H1 (cell line): Measurements from ENCODE around the gene LEKR1. TPM values are rescaled to one million over a fixed set of nuclear protein-coding genes. Genes with fewer than 3 reads are reported as not detected.

ENCODE experiments used
- CTCF ChIA-PET: fragments of 300-600 bp; sonication (Branson Sonifier 250); formaldehyde crosslinking; loops from one replicate; lab custom pipeline; 2021; ENCODE audit not compliant: partially characterized antibody; lab: Charles Lee
- POLR2A ChIA-PET: fragments of 300-600 bp; sonication (Branson Sonifier 250); formaldehyde crosslinking; loops from one replicate; lab custom pipeline; 2021; ENCODE audit warnings: inconsistent platforms; ENCODE audit not compliant: partially characterized antibody; lab: Charles Lee
- DNase-seq, 2 experiments: peaks; one replicate each; pipeline versions ENCODE4 v3.0.0 to v3.0.0-alpha.2; 2010 to 2022; ENCODE audit warnings: low spot score in 2 of 2, low read depth in 1 of 2, mixed read lengths in 1 of 2
- FAIRE-seq: peaks from 2 replicates; lab custom pipeline; 2011; peaks lifted over from hg19 to GRCh38; lab: Jason Lieb, UNC
- H2AFZ ChIP-seq: 2 replicates; pipeline ENCODE4 v1.8.1; 2012; ENCODE audit warnings: low read length, inconsistent platforms
- H2AK5ac ChIP-seq: 2 replicates; pipeline ENCODE4 v1.6.1; 2013; ENCODE audit warnings: low read depth, low read length
- H2BK120ac ChIP-seq: replicated peaks from 2 replicates; pipeline ENCODE3; 2013; ENCODE audit warnings: low read depth, low read length, inconsistent platforms
- H2BK12ac ChIP-seq: 2 replicates; pipeline ENCODE4 v1.6.1; 2013; ENCODE audit warnings: low read depth, low read length
- H2BK15ac ChIP-seq: 2 replicates; pipeline ENCODE4 v1.6.1; 2013; ENCODE audit warnings: low read length
- H2BK20ac ChIP-seq: 2 replicates; pipeline ENCODE4 v1.6.1; 2013; ENCODE audit warnings: low read length
- H2BK5ac ChIP-seq: 2 replicates; pipeline ENCODE4 v1.6.1; 2013; ENCODE audit warnings: low read depth, low read length
- H3K14ac ChIP-seq: 2 replicates; pipeline ENCODE4 v1.6.1; 2013; ENCODE audit warnings: inconsistent platforms; ENCODE audit not compliant: insufficient read length
- H3K18ac ChIP-seq: 2 replicates; pipeline ENCODE4 v1.6.1; 2013; ENCODE audit warnings: low read length; ENCODE audit errors: extremely low read depth
- H3K23ac ChIP-seq: 2 replicates; pipeline ENCODE4 v1.6.1; 2013; ENCODE audit warnings: inconsistent platforms; ENCODE audit not compliant: insufficient read length
- H3K23me2 ChIP-seq: 2 replicates; pipeline ENCODE4 v1.6.1; 2013; ENCODE audit warnings: low read depth, low read length
- H3K27ac ChIP-seq: 2 replicates; pipeline ENCODE4 v1.6.1; 2011; ENCODE audit warnings: low read depth, low read length, inconsistent platforms
- H3K27me3 ChIP-seq, 4 experiments: replicated peaks in 1 of 4; 1 replicate in 1 of 4; 2 replicates in 3 of 4; pipeline versions ENCODE4 v1.6.1 to v1.8.1; 2011 to 2013; ENCODE audit warnings: low read length in 3 of 4, mild to moderate bottlenecking in 3 of 4, inconsistent platforms in 2 of 4, mixed read lengths in 2 of 4, moderate library complexity in 1 of 4; ENCODE audit not compliant: control insufficient read depth in 3 of 4, insufficient read depth in 3 of 4; ENCODE audit errors: extremely low read depth in 1 of 4
- H3K36me3 ChIP-seq, 4 experiments: 2 replicates each; pipeline versions ENCODE4 v1.6.1 to v1.8.1; 2011 to 2013; ENCODE audit warnings: mild to moderate bottlenecking in 4 of 4, low read length in 3 of 4, moderate library complexity in 2 of 4, control low read depth in 1 of 4, inconsistent platforms in 1 of 4; ENCODE audit not compliant: insufficient read depth in 4 of 4, control insufficient read depth in 2 of 4
- H3K4ac ChIP-seq: replicated peaks from 2 replicates; pipeline ENCODE3; 2013; ENCODE audit warnings: low read length, low read depth, mixed read lengths, inconsistent platforms; ENCODE audit not compliant: insufficient read length
- H3K4me1 ChIP-seq, 4 experiments: replicated peaks in 1 of 4; 1 replicate in 1 of 4; 2 replicates in 3 of 4; pipeline versions ENCODE4 v1.6.1 to v1.8.1; 2011 to 2013; ENCODE audit warnings: low read length in 3 of 4, inconsistent platforms in 2 of 4, mixed read lengths in 1 of 4; ENCODE audit not compliant: insufficient read depth in 4 of 4, control insufficient read depth in 3 of 4
- H3K4me2 ChIP-seq, 2 experiments: 2 replicates each; pipeline versions ENCODE4 v1.6.1 to v1.8.1; 2011 to 2013; ENCODE audit warnings: low read depth in 2 of 2, low read length in 2 of 2, control low read depth in 1 of 2, inconsistent platforms in 1 of 2, mild to moderate bottlenecking in 1 of 2; ENCODE audit not compliant: insufficient read depth in 1 of 2
- H3K4me3 ChIP-seq, 4 experiments: fragments of 200-600, 300-600 bp in 1 of 4; sonication (generic), shearing (Covaris generic), sonication (Bioruptor Twin) in 1 of 4; 2 replicates each; pipeline versions ENCODE4 v1.5.1 to v1.8.1; 2011 to 2016; ENCODE audit warnings: low read length in 4 of 4, low read depth in 3 of 4, control low read depth in 2 of 4, inconsistent platforms in 2 of 4, mild to moderate bottlenecking in 2 of 4, mixed read lengths in 1 of 4, moderate library complexity in 1 of 4; ENCODE audit not compliant: insufficient read depth in 2 of 4; ENCODE audit errors: extremely low read depth in 1 of 4
- H3K56ac ChIP-seq: replicated peaks from 2 replicates; pipeline ENCODE3; 2013; ENCODE audit warnings: low read depth, mild to moderate bottlenecking, mixed read lengths, low read length, inconsistent platforms; ENCODE audit not compliant: insufficient read length
- H3K79me1 ChIP-seq: 2 replicates; pipeline ENCODE4 v1.6.1; 2013; ENCODE audit warnings: low read depth, low read length, control low read depth
- H3K79me2 ChIP-seq, 2 experiments: 2 replicates each; pipeline versions ENCODE4 v1.6.1 to v1.8.1; 2012 to 2013; ENCODE audit warnings: low read length in 2 of 2, mild to moderate bottlenecking in 2 of 2, inconsistent platforms in 1 of 2; ENCODE audit not compliant: insufficient read depth in 2 of 2, control insufficient read depth in 1 of 2
- H3K9ac ChIP-seq, 4 experiments: replicated peaks in 1 of 4; 1 replicate in 1 of 4; 2 replicates in 3 of 4; pipeline versions ENCODE4 v1.6.1 to v1.8.1; 2011 to 2013; ENCODE audit warnings: low read depth in 3 of 4, low read length in 3 of 4, control low read depth in 2 of 4, mild to moderate bottlenecking in 2 of 4, moderate library complexity in 2 of 4, inconsistent platforms in 1 of 4; ENCODE audit errors: extremely low read depth in 1 of 4
- H3K9me3 ChIP-seq, 2 experiments: 2 replicates each; pipeline versions ENCODE4 v1.6.1 to v1.8.1; 2012 to 2013; ENCODE audit warnings: mild to moderate bottlenecking in 2 of 2, moderate library complexity in 2 of 2, control low read depth in 1 of 2, inconsistent platforms in 1 of 2, low read depth in 1 of 2, low read length in 1 of 2, mixed read lengths in 1 of 2; ENCODE audit not compliant: insufficient read depth in 2 of 2
- H4K20me1 ChIP-seq, 2 experiments: replicated peaks in 1 of 2; 2 replicates each; pipeline versions ENCODE3 to v1.8.1; 2011 to 2013; ENCODE audit warnings: inconsistent platforms in 2 of 2, low read length in 2 of 2, mild to moderate bottlenecking in 1 of 2; ENCODE audit not compliant: insufficient read depth in 2 of 2, control insufficient read depth in 1 of 2
- H4K5ac ChIP-seq: 2 replicates; pipeline ENCODE4 v1.6.1; 2013; ENCODE audit warnings: low read length, low read depth, mixed read lengths, inconsistent platforms; ENCODE audit not compliant: insufficient read length
- H4K8ac ChIP-seq: 2 replicates; pipeline ENCODE4 v1.8.0; 2013; ENCODE audit warnings: mild to moderate bottlenecking, moderate library complexity, low read length, inconsistent platforms; ENCODE audit not compliant: insufficient read depth; ENCODE audit errors: extremely low read depth
- H4K91ac ChIP-seq: replicated peaks from 2 replicates; pipeline ENCODE3; 2013; ENCODE audit warnings: low read length, mixed read lengths, inconsistent platforms; ENCODE audit not compliant: insufficient read length
- BRCA1 ChIP-seq: IDR thresholded peaks from 2 replicates; pipeline ENCODE4 v1.6.1; 2012; ENCODE audit warnings: low read depth, low read length, improper control_type of control experiment
- CHD1 ChIP-seq: IDR thresholded peaks from 2 replicates; pipeline ENCODE4 v1.6.1; 2012; ENCODE audit warnings: low read depth, low read length, improper control_type of control experiment
- E2F6 ChIP-seq: IDR thresholded peaks from 2 replicates; pipeline ENCODE4 v1.6.1; 2012; ENCODE audit warnings: inconsistent platforms
- EP300 ChIP-seq, 2 experiments: IDR thresholded peaks; 1 replicate in 1 of 2; 2 replicates in 1 of 2; pipeline ENCODE4 v1.6.1; 2011 to 2012; ENCODE audit warnings: low read depth in 2 of 2, low read length in 2 of 2, mild to moderate bottlenecking in 2 of 2, borderline replicate concordance in 1 of 2, inconsistent platforms in 1 of 2, moderate library complexity in 1 of 2
- KDM1A ChIP-seq: fragments of 200-600, 300-600 bp; sonication (generic); IDR thresholded peaks from 2 replicates; pipeline ENCODE4 v1.7.1; 2016; ENCODE audit warnings: mild to moderate bottlenecking, low read length, borderline replicate concordance
- POLR2A ChIP-seq, 2 experiments: IDR thresholded peaks; 1 replicate in 1 of 2; 2 replicates in 1 of 2; pipeline ENCODE4 v1.6.1; 2011; ENCODE audit warnings: low read depth in 2 of 2, low read length in 2 of 2, mild to moderate bottlenecking in 2 of 2; ENCODE audit errors: control extremely low read depth in 1 of 2
- RXRA ChIP-seq: IDR thresholded peaks from 2 replicates; pipeline ENCODE4 v1.6.1; 2011; ENCODE audit warnings: low read depth, mild to moderate bottlenecking, low read length, moderate library complexity; ENCODE audit not compliant: insufficient read depth
- SIN3A ChIP-seq, 2 experiments: IDR thresholded peaks in 1 of 2; conservative IDR thresholded peaks in 1 of 2; 2 replicates each; pipeline ENCODE4 v1.6.1; 2011 to 2012; ENCODE audit warnings: low read length in 2 of 2, improper control_type of control experiment in 1 of 2, low read depth in 1 of 2, mild to moderate bottlenecking in 1 of 2
- SIX5 ChIP-seq: IDR thresholded peaks from 2 replicates; pipeline ENCODE4 v1.6.1; 2011; ENCODE audit warnings: mild to moderate bottlenecking, low read depth, low read length
- SP4 ChIP-seq: IDR thresholded peaks from 2 replicates; pipeline ENCODE4 v1.6.1; 2012; ENCODE audit warnings: low read length, inconsistent platforms
- TCF12 ChIP-seq: IDR thresholded peaks from 2 replicates; pipeline ENCODE4 v1.6.1; 2011; ENCODE audit warnings: low read depth, mild to moderate bottlenecking, low read length
- ZNF274 ChIP-seq: IDR thresholded peaks from 2 replicates; pipeline ENCODE4 v1.7.0; 2012; ENCODE audit warnings: low read length, borderline replicate concordance; ENCODE audit errors: extremely low read depth
- WGBS, 2 experiments: shearing (Covaris generic) in 1 of 2; methylation state at CpG; one replicate each; pipeline versions ENCODE4 v1.1.6 to v1.1.7; 2013 to 2015; ENCODE audit warnings: low lambda C conversion rate in 2 of 2, mixed read lengths in 2 of 2, inconsistent platforms in 1 of 2, low coverage in 1 of 2, missing lambda C conversion rate in 1 of 2; ENCODE audit not compliant: insufficient replicate concordance in 2 of 2, insufficient coverage in 1 of 2, insufficient read length in 1 of 2; ENCODE audit errors: extremely low coverage in 1 of 2, missing lambda C conversion rate in 1 of 2; 5-methylcytosine and 5-hydroxymethylcytosine counted together
- polyA plus RNA-seq, 7 experiments: library from polyadenylated mRNA; depleted of rRNA in 3 of 7; stranded (reverse) in 5 of 7; unstranded in 2 of 7; fragments of >200 nt in 5 of 7; fragments of 200-250 nt in 2 of 7; gene quantifications; 1 replicate in 5 of 7; 2 replicates in 1 of 7; 4 replicates in 1 of 7; pipeline versions ENCODE4 v1.2.1 to v1.2.3, GENCODE V29; 2011 to 2013; ENCODE audit warnings: missing spikeins in 2 of 7, mixed read lengths in 2 of 7
- total RNA-seq: library from RNA; stranded (reverse); fragmentation: NEBNext Ultra II Directional; extraction: Animal tissue kit (Norgen Biotek cat#: 25700); gene quantifications from 2 replicates; pipeline ENCODE4 v1.2.1, GENCODE V29; 2021

Gene LEKR1
- total and polyA plus RNA-seq, 2 of the 8 experiments (the other 6 are each of a cell fraction or from before 2014, with no cell fraction given): 0.08 TPM; not detected in 1

GRCh38 chr3:156818273-156818651 is 7.9 kb upstream of the LEKR1 start:
- H3K14ac ChIP-seq: no peak overlapping the region
- H4K8ac ChIP-seq: no peak overlapping the region
- peaks cover 0 to 4% (median 1%) of the 10 kb centered on the region in 4 experiments; a peak in 4 of 7 replicates for H3K4me1 ChIP-seq
- no peak overlapping the region for H2AFZ ChIP-seq
- no peak overlapping the region for H4K5ac ChIP-seq
- H3K4ac ChIP-seq: no peak overlapping the region
- no peak overlapping the region for H2BK20ac ChIP-seq
- no peak overlapping the region for H2BK12ac ChIP-seq
- CTCF ChIA-PET: interaction anchor here (1.1 kb wide), 1 partner anchor 26 kb away, joined by 4 read pairs; no protein-coding TSS in a partner anchor
- no peaks in the 10 kb centered on the region; a peak in 1 of 4 replicates for H3K9me3 ChIP-seq
- peak overlapping the region; percentile 50 for H2BK120ac ChIP-seq
- no peak for TF ChIP-seq CHD1
- TF ChIP-seq E2F6: no peak
- TF ChIP-seq POLR2A (IDR thresholded peaks at IDR 0.05; ENCODE audit: control extremely low read depth in 1 of 2, low read depth in 2 of 2, low read length in 2 of 2): no peak
- no peak for TF ChIP-seq EP300 (IDR thresholded peaks at IDR 0.05; ENCODE audit: borderline replicate concordance in 1 of 2, low read depth in 2 of 2, low read length in 2 of 2)
- TF ChIP-seq RXRA: no peak
- TF ChIP-seq BRCA1: no peak
- no peak for TF ChIP-seq KDM1A
- TF ChIP-seq TCF12: no peak
- no peak for TF ChIP-seq SP4
- no peak for TF ChIP-seq SIX5
- TF ChIP-seq SIN3A (conservative IDR thresholded peaks at IDR 0.05 in 1 of 2, IDR thresholded peaks at IDR 0.05 in 1 of 2; ENCODE audit: low read depth in 1 of 2, low read length in 2 of 2): no peak
- TF ChIP-seq ZNF274: no peak
- TF ChIP-seq, all 59 proteins: peak for 0
- no peak for FAIRE-seq
- no peak overlapping the region for H3K56ac ChIP-seq
- no peak overlapping the region for H2AK5ac ChIP-seq
- H4K20me1 ChIP-seq: no peaks in the 10 kb centered on the region
- no peak for DNase-seq
- no peak overlapping the region for H3K4me3 ChIP-seq
- 78% methylated on average over 2 of the region's 2 CpGs; no CpG with 5 or more reads in 1 of the 2 experiments for WGBS, 2 experiments
- H3K23me2 ChIP-seq: no peaks in the 10 kb centered on the region; the same call in 1 of the 2 replicates
- H3K79me2 ChIP-seq: no peaks in the 10 kb centered on the region
- no peak overlapping the region for H4K91ac ChIP-seq
- no peaks in the 10 kb centered on the region for H3K79me1 ChIP-seq
- no peak overlapping the region for H3K9ac ChIP-seq
- H3K23ac ChIP-seq: no peak overlapping the region
- no peak overlapping the region for H2BK5ac ChIP-seq
- no peak overlapping the region for H3K27ac ChIP-seq
- no peak overlapping the region for H2BK15ac ChIP-seq
- H3K18ac ChIP-seq: no peak overlapping the region
- POLR2A ChIA-PET: interaction anchor here (1.2 kb wide), 1 partner anchor 15 kb away, joined by 3 read pairs; no protein-coding TSS in a partner anchor
- H3K27me3 ChIP-seq: peaks cover 11 to 45% (median 28%) of the 10 kb centered on the region in 4 experiments
- H3K4me2 ChIP-seq: no peak overlapping the region
- no peaks in the 10 kb centered on the region for H3K36me3 ChIP-seq
